ENCODE data around the gene FSIP1. TPM values are rescaled to one million over a fixed set of nuclear protein-coding genes. Genes with fewer than 3 reads are reported as not detected.

FSIP1 gene
- polyA plus RNA-seq, 3 donors, result 0.10 to 0.48 (median 0.21) TPM

DNA sequence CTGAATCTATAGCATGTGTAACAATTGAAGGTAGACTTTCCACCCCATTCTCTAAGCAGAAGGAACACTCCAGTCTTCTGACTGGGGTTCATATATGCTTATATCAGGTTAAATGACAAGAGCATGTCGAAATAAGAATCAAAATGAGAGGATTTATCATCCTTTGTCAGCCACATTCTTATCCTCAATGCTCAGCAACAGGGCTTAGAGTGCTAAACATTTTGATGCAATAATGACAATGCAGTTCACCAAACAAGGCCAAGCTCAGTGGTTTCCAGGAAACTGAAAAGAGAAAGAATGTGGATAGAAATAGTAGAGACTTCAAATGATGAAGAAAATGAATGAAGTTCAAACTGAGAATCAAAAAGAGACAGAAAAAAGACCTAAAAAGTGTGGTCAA is 78.0 kb downstream of the FSIP1 start:
- intact Hi-C loops (cut with micrococcal nuclease), result no loop called here
- Mint-ChIP-seq H3K4me1 (no peaks in the 10 kb centered on the region), H3K9me3 (no peaks in the 10 kb centered on the region), H3K36me3 (no peaks in the 10 kb centered on the region), H3K4me3 (no peak overlapping the region), H3K27ac (no peak overlapping the region), H3K27me3 (ENCODE audit: low read depth in 3 of 3) (no peaks in the 10 kb centered on the region)
- TF ChIP-seq CTCF (IDR thresholded peaks at IDR 0.05), result no peak
- no peaks in the 10 kb centered on the region for H4K20me1 ChIP-seq (ENCODE audit: insufficient read depth, low read length)
- no peaks in the 10 kb centered on the region for H3K79me2 ChIP-seq (ENCODE audit: insufficient read depth, low read length)
- H3K27me3 ChIP-seq (ENCODE audit: control insufficient read depth in 2 of 2, insufficient read depth in 2 of 2, low read length in 2 of 2), result no peaks in the 10 kb centered on the region
- H3K36me3 ChIP-seq (replicated peaks in 1 of 2; ENCODE audit: control insufficient read depth in 1 of 2, insufficient read depth in 2 of 2, low read length in 2 of 2), result no peaks in the 10 kb centered on the region
- no peak for DNase-seq
- no peaks in the 10 kb centered on the region for H3K4me1 ChIP-seq (ENCODE audit: control insufficient read depth in 1 of 2, insufficient read depth in 2 of 2, low read length in 2 of 2)
- no peak overlapping the region for H3K27ac ChIP-seq (ENCODE audit: low read depth in 1 of 2, low read length in 2 of 2)
- H3K4me2 ChIP-seq (replicated peaks; ENCODE audit: extremely low read depth, low read length, poor library complexity, severe bottlenecking), result no peak overlapping the region
- H3K9ac ChIP-seq (ENCODE audit: insufficient read depth, low read length, poor library complexity, severe bottlenecking), result no peak overlapping the region
- H3K4me3 ChIP-seq (replicated peaks in 1 of 3; ENCODE audit: low read depth in 2 of 3, low read length in 3 of 3), result no peak overlapping the region
- no CpG with 5 or more reads among the region's 1 CpG for WGBS (ENCODE audit: insufficient coverage)
- no peaks in the 10 kb centered on the region for H3K9me3 ChIP-seq (replicated peaks in 1 of 2; ENCODE audit: control insufficient read depth in 1 of 2, insufficient read depth in 1 of 2, low read length in 2 of 2)
- H2AFZ ChIP-seq (ENCODE audit: insufficient read depth, low read depth, low read length, poor library complexity, severe bottlenecking), result no peak overlapping the region

DNA sequence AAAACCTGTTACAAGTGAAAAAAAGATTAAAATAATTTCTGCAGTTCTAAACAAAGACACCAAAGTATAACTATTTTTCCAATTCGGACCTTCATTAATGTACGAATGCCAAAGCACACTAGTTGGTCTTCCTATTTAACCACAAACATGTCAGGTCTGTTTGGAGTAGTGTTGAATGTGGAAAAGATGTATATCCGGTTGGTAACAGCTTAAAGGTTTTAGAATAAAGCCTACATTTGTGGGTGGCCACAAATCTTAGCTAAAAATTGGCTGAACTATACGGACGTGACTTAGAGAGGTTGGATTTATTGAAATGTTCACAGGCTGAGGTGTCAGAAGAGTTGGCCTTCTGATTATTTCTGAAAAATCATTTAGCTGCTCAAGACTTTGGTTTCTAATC is 78.4 kb downstream of the FSIP1 start:
- Mint-ChIP-seq H3K36me3 (no peaks in the 10 kb centered on the region), H3K27ac (no peak overlapping the region), H3K4me1 (no peaks in the 10 kb centered on the region), H3K27me3 (ENCODE audit: low read depth in 3 of 3) (no peaks in the 10 kb centered on the region), H3K9me3 (no peaks in the 10 kb centered on the region), H3K4me3 (no peak overlapping the region)
- H3K27me3 ChIP-seq (ENCODE audit: control insufficient read depth in 2 of 2, insufficient read depth in 2 of 2, low read length in 2 of 2), result no peaks in the 10 kb centered on the region
- no peak for DNase-seq
- H4K20me1 ChIP-seq (ENCODE audit: insufficient read depth, low read length), result no peaks in the 10 kb centered on the region
- no peak overlapping the region for H3K4me3 ChIP-seq (replicated peaks in 1 of 3; ENCODE audit: low read depth in 2 of 3, low read length in 3 of 3)
- H3K36me3 ChIP-seq (replicated peaks in 1 of 2; ENCODE audit: control insufficient read depth in 1 of 2, insufficient read depth in 2 of 2, low read length in 2 of 2), result no peaks in the 10 kb centered on the region
- H3K27ac ChIP-seq (ENCODE audit: low read depth in 1 of 2, low read length in 2 of 2), result no peak overlapping the region
- no peaks in the 10 kb centered on the region for H3K79me2 ChIP-seq (ENCODE audit: insufficient read depth, low read length)
- no peak overlapping the region for H3K4me2 ChIP-seq (replicated peaks; ENCODE audit: extremely low read depth, low read length, poor library complexity, severe bottlenecking)
- H3K9me3 ChIP-seq (replicated peaks in 1 of 2; ENCODE audit: control insufficient read depth in 1 of 2, insufficient read depth in 1 of 2, low read length in 2 of 2), result no peaks in the 10 kb centered on the region
- no peaks in the 10 kb centered on the region for H3K4me1 ChIP-seq (ENCODE audit: control insufficient read depth in 1 of 2, insufficient read depth in 2 of 2, low read length in 2 of 2)
- intact Hi-C loops (cut with micrococcal nuclease), result no loop called here
- H3K9ac ChIP-seq (ENCODE audit: insufficient read depth, low read length, poor library complexity, severe bottlenecking), result no peak overlapping the region
- no peak for TF ChIP-seq CTCF (IDR thresholded peaks at IDR 0.05)
- 100% methylated on average over 2 of the region's 5 CpGs for WGBS (ENCODE audit: insufficient coverage)
- H2AFZ ChIP-seq (ENCODE audit: insufficient read depth, low read depth, low read length, poor library complexity, severe bottlenecking), result no peak overlapping the region

All from CD14-positive monocyte (primary cell).